Measurements from ENCODE around the gene GLI2. TPM values are rescaled to one million over a fixed set of nuclear protein-coding genes. Genes with fewer than 3 reads are reported as not detected.
A peak's percentile ranks its signal among the peaks of the same experiment; 100 is the strongest.

Gene GLI2
- total and polyA plus RNA-seq, 5 experiments from 2014 or later, result not detected

DNA sequence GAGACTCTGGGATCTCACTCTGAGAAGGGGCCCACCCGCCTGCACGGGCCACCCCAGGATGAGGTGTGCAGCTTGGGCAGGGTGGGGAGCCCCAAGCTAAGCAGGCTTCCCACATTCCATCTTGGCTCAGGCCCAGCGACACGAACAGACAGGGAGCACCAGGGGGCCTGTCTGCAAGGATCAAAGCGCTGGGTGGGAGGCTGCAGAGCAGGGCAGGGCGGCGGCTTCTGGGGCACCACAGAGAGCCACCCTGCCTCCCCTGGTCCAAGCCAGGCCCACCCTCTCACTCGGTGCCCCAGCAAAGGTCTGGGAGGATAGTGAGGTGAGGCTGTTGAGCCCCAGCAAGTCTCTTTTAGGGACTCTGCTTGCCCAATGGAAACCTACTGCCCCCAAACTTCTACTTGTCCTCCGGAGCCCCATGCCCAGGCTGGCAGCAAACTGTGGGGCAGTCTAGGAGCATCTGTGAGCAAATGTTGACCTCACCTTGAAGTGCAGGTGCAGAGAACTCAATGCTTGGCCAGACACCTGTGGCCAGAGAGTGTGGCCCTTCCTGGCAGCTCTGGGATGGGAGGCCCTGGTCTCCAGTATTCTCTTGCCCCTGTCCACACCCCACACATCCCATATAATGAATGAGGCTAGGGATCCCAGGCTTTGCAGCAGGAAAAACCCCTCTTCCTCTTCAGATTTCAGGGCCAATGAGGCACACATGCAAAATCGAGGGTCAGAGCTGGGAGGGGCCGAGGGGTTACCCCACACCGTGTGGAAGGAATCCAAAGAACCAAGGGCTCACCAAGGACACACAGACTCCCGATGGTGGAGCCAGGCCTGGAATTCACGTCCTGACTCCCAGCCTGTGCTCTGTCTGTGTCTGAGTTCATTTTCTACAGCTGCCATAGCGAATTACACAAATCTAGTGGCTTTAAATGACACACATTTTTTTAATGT is 18.8 kb upstream of the GLI2 start:
- no peak overlapping the region for H3K4me3 Mint-ChIP-seq
- POLR2A ChIA-PET, result no interaction called here
- H3K27ac Mint-ChIP-seq, result no peak overlapping the region
- DNase-seq (peak in 1 of 10 donors; percentile 40), ATAC-seq (no peak)
- no peaks in the 10 kb centered on the region for H3K36me3 Mint-ChIP-seq
- H3K27me3 Mint-ChIP-seq, result peaks cover 0 to 20% (median 12%) of the 10 kb centered on the region in 5 donors
- peaks cover 0 to 2% (median 0%) of the 10 kb centered on the region in 4 donors for H3K4me1 Mint-ChIP-seq
- no peaks in the 10 kb centered on the region for H3K9me3 Mint-ChIP-seq

- Mint-ChIP-seq H3K27me3 (peaks cover under 1 to 24% (median 3%) of the 10 kb centered on the region in 5 donors), H3K9me3 (peaks cover 0 to 4% (median 0%) of the 10 kb centered on the region in 9 donors), H3K27ac (no peak overlapping the region), H3K36me3 (no peaks in the 10 kb centered on the region), H3K4me3 (no peak overlapping the region), H3K4me1 (no peaks in the 10 kb centered on the region)
- DNase-seq (peak in 1 of 10 donors; percentile 16), ATAC-seq (no peak)
- POLR2A ChIA-PET, result no interaction called here
Observed at GRCh38 chr2:120719491-120719890, 16.2 kb upstream of the GLI2 start.

DNA sequence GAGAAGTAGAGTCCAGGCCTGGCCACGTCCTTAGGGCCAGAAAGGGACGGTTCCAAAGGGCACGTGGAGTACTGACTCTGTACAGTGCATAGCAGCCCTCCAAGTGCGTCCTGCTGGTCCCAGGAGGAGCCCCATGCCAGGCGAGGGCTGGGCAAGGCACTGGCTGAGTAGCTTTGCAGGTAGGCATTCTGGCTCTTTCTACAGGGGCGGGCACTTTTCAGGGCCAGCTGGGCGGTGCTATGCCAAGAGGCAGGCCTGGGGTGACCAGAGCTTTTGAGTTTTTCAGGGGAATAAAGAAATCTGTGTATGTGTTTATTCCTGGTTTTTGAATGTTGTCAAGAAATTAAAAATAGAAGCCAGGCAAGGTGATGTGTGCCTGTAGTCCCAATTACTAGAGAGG is 15.4 kb upstream of the GLI2 start:
- POLR2A ChIA-PET, result no interaction called here
- peaks cover 0 to 18% (median 2%) of the 10 kb centered on the region in 5 donors for H3K27me3 Mint-ChIP-seq
- H3K4me3 Mint-ChIP-seq, result no peak overlapping the region
- ATAC-seq (no peak), DNase-seq (peak in 1 of 10 donors; percentile 9)
- no peak overlapping the region for H3K27ac Mint-ChIP-seq
- no peaks in the 10 kb centered on the region for H3K36me3 Mint-ChIP-seq
- peaks cover 0 to 4% (median 0%) of the 10 kb centered on the region in 9 donors for H3K9me3 Mint-ChIP-seq
- H3K4me1 Mint-ChIP-seq, result no peaks in the 10 kb centered on the region

DNA sequence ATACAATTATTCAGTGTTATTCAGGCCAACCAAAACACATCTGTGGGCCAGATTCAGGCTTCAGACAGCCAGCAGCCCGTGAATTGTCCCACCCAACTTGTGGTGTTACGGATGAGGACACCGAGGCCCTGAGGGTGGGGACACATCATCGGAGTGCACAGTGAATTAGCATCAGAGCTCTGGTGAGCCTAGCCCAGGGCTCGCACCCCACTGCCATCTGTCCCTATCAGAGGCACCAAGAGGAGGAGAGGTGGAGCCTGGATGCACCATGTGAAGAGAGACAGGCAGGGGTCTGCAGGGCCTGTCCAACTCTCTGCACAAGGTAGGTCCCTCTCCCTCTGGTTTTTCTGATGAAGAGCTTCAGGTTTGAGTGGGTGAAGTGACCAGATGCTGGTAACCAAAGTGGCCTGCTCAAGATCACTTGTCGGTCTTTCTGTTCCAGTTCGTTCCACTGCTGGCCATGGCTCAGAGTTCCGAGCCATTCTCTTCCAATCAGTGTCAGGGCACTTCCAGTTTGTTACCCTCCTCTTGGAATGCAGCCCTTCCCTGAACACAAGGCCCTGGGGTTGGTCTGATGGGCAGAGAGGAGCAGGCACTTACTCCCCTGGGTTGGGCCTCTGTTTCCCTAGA is 14.8 kb upstream of the GLI2 start:
- POLR2A ChIA-PET, result no interaction called here
- peaks cover 0 to 4% (median 0%) of the 10 kb centered on the region in 9 donors for H3K9me3 Mint-ChIP-seq
- ATAC-seq, result no peak
- no peak overlapping the region for H3K27ac Mint-ChIP-seq
- H3K36me3 Mint-ChIP-seq, result peaks cover 0 to 2% (median 0%) of the 10 kb centered on the region in 3 donors
- H3K4me1 Mint-ChIP-seq, result no peaks in the 10 kb centered on the region
- no peak overlapping the region for H3K4me3 Mint-ChIP-seq
- DNase-seq, result peak in 1 of 10 donors; percentile 32
- peaks cover 0 to 12% (median 2%) of the 10 kb centered on the region in 5 donors for H3K27me3 Mint-ChIP-seq

- peaks cover 0 to 15% (median 0%) of the 10 kb centered on the region in 9 donors for H3K9me3 Mint-ChIP-seq
- no peak overlapping the region for H3K27ac Mint-ChIP-seq
- POLR2A ChIA-PET, result no interaction called here
- DNase-seq, result peak in 1 of 10 donors; percentile 27
- no peaks in the 10 kb centered on the region for H3K4me1 Mint-ChIP-seq
- peaks cover 0 to 11% (median 2%) of the 10 kb centered on the region in 5 donors for H3K27me3 Mint-ChIP-seq
- ATAC-seq, result no peak
- H3K36me3 Mint-ChIP-seq, result peaks cover 0 to 10% (median 0%) of the 10 kb centered on the region in 3 donors
- no peak overlapping the region for H3K4me3 Mint-ChIP-seq
Observed at GRCh38 chr2:120722246-120722567, 13.5 kb upstream of the GLI2 start.

DNA sequence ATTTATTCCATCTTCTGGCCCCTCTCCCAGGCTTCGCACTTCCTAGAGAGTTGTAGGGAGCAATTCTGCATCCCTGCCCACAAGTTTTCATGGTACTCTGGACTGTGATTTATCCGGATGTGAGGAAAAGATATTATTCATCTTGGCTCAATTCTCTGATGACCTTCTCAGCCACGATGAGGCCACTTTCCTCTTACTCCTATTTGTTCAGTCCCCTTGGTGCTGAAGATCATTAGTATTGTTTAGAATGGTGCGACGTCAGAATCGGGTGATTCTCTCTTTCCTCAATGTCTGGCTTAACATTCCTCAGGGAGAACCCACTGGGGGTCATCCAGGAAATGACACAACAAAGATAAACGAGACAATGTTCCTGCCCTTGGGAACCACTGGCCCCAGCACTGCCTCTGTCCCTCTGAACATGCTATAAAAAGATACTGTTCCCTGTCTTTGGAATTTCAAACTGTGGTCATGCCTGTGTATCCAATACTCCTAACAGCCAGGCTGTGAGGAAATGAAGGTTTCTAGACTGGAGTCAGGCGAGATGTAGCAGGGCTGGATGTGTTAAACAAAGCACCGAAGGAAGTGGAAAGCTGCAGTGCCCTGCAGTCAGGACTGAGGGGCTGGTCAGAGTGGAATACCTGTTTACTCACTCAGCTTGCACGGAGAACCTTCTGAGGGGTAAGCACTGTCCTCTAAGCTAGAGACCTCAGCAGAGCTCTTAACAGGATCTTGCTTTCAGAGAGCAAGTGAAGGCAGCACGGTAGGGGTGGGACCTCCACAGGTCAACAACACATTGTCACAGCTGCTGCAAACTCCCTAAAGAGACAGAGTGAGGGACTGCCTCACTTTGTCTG is 12.9 kb upstream of the GLI2 start:
- peaks cover 0 to 10% (median 0%) of the 10 kb centered on the region in 3 donors for H3K36me3 Mint-ChIP-seq
- H3K27me3 Mint-ChIP-seq, result peaks cover 0 to 11% (median 2%) of the 10 kb centered on the region in 5 donors
- ATAC-seq (no peak), DNase-seq (no peak)
- H3K27ac Mint-ChIP-seq, result no peak overlapping the region
- H3K9me3 Mint-ChIP-seq, result peaks cover 0 to 16% (median 0%) of the 10 kb centered on the region in 9 donors
- no peaks in the 10 kb centered on the region for H3K4me1 Mint-ChIP-seq
- no peak overlapping the region for H3K4me3 Mint-ChIP-seq
- POLR2A ChIA-PET, result no interaction called here

GRCh38 chr2:120726245-120726644 is 9.4 kb upstream of the GLI2 start:
- POLR2A ChIA-PET, result no interaction called here
- Mint-ChIP-seq H3K4me3 (no peak overlapping the region), H3K36me3 (peaks cover 0 to 10% (median 0%) of the 10 kb centered on the region in 3 donors), H3K9me3 (peaks cover 0 to 16% (median 0%) of the 10 kb centered on the region in 9 donors), H3K27ac (no peak overlapping the region), H3K4me1 (no peaks in the 10 kb centered on the region), H3K27me3 (peaks cover 0 to 20% (median 3%) of the 10 kb centered on the region in 5 donors)
- DNase-seq, result no peak
- ATAC-seq, result no peak

DNA sequence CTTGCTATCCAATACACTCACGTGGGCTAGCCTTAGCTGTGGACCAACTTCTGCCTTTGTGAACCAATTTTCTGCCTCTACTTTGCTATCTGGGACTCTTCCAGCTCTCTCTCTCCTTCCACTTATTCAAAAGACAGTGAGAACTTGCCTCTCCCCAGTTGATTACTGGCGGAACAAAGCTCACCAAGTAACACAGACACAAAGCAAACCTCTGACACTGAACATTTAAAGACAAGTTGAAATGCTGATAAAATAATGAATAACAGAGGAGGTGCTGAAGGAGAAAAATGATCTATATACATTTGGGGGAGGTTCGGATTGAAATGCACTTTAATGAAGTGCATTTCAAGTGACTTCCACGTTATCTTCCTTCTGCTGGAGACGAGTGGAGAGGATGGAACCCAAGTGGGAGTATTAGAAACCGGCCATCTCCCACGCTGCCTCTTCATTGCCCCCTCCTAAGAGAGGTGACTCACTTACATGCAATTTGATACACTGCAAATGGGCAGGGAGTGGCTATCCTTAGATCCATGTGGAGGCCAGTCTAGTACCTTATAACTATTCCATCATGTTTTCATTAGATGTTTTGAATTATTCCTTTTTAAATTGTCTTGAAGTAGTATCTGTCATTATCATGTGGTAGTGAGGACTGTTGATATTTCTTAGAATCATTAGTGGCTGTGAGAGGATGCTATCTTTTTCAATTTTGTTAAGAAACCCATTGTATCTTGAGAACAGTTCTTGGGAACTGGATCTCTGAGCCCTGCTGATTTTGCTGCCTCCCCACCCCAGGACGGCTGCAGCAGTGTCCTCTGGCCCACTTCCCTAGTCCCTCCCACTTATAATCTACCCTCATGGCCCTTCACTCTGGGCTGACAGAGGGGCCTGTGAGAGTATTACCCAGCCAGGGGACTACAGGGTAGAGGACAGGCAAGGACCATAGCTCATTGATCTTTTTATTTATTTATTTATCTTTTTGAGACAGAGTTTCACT is 6.0 kb upstream of the GLI2 start:
- Mint-ChIP-seq H3K4me3 (no peak overlapping the region), H3K4me1 (no peaks in the 10 kb centered on the region), H3K27ac (no peak overlapping the region), H3K36me3 (peaks cover 0 to 10% (median 0%) of the 10 kb centered on the region in 3 donors), H3K27me3 (peaks cover 9 to 31% (median 17%) of the 10 kb centered on the region in 5 donors), H3K9me3 (peaks cover 0 to 16% (median 0%) of the 10 kb centered on the region in 9 donors)
- POLR2A ChIA-PET, result no interaction called here
- ATAC-seq (no peak), DNase-seq (no peak)

DNA sequence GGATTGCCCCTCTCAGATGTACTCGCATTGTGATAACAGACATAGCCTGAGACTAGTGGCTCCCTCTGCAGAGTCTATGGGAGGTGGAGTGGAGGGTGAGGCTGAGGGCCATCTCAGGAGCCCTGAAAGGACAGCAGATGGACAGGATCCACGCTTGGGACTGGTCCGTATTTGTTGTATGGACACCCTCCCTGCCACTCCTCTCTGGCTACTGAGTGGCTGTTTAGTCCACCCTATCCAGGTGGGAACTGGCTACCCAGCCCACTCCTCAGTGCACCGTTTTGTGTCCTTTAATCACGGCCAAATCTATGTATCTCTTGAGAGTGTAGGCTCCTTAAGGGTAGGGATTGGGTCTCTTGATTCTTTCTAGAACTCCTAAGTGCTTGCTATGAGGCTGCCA is 4.5 kb upstream of the GLI2 start:
- POLR2A ChIA-PET, result no interaction called here
- Mint-ChIP-seq H3K36me3 (peaks cover 0 to 5% (median 0%) of the 10 kb centered on the region in 3 donors), H3K27me3 (peaks cover 9 to 31% (median 21%) of the 10 kb centered on the region in 5 donors), H3K4me1 (no peaks in the 10 kb centered on the region), H3K4me3 (no peak overlapping the region), H3K27ac (no peak overlapping the region), H3K9me3 (peaks cover 0 to 10% (median 0%) of the 10 kb centered on the region in 9 donors)
- DNase-seq (peak in 1 of 10 donors; percentile 13), ATAC-seq (no peak)

- POLR2A ChIA-PET, result no interaction called here
- H3K4me1 Mint-ChIP-seq, result peaks cover 0 to 10% (median 6%) of the 10 kb centered on the region in 4 donors
- peaks cover 9 to 44% (median 29%) of the 10 kb centered on the region in 5 donors for H3K27me3 Mint-ChIP-seq
- ATAC-seq (no peak), DNase-seq (peak in 1 of 10 donors; percentile 50)
- no peak overlapping the region for H3K27ac Mint-ChIP-seq
- no peaks in the 10 kb centered on the region for H3K36me3 Mint-ChIP-seq
- no peaks in the 10 kb centered on the region for H3K9me3 Mint-ChIP-seq
- H3K4me3 Mint-ChIP-seq, result no peak overlapping the region
Observed at GRCh38 chr2:120732506-120733237, 3.0 kb upstream of the GLI2 start.

DNA sequence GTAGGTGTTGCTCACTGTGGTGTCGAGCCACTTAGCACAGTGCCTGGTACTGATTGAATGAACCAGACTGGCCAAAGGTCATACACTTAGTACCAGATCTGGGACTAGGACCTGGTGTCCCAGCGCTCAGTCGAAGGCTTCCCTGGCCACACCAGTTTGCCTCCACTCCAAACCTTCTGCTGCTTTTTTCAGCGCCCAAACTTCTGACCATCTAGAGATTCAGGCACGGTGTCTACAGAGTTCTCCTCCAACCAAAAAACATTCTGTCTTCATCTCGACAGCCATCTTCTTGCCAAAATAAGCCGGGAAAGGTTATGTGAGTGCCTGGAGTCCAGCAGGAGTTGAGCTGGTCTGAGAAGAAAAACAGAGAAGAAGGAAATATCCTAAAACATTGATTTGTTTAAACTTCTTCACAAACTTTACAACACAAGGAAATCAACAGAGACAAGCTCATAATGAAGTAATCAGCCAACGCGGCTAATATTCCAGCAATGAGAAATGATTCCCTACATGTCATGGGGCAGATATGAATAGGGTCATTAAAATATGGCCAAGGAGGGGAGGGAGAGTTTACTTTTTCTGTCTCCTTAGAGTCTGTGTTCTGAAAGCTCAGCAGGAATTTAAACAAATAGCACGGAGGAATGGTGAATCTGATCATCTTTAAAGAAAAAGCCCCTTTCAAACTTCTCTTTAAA is 2.3 kb upstream of the GLI2 start:
- no peak for DNase-seq
- H3K4me1 Mint-ChIP-seq, result peaks cover 0 to 10% (median 6%) of the 10 kb centered on the region in 4 donors
- H3K36me3 Mint-ChIP-seq, result no peaks in the 10 kb centered on the region
- H3K27ac Mint-ChIP-seq, result no peak overlapping the region
- peaks cover 13 to 51% (median 36%) of the 10 kb centered on the region in 5 donors for H3K27me3 Mint-ChIP-seq
- POLR2A ChIA-PET, result no interaction called here
- ATAC-seq, result no peak
- H3K9me3 Mint-ChIP-seq, result no peaks in the 10 kb centered on the region
- no peak overlapping the region for H3K4me3 Mint-ChIP-seq

Measured in naive thymus-derived CD8-positive, alpha-beta T cell (primary cell).